Left lung (tissue), 10 donors: ENCODE data around the gene APLNR. TPM values are rescaled to one million over a fixed set of nuclear protein-coding genes. Genes with fewer than 3 reads are reported as not detected.
A peak's percentile ranks its signal among the peaks of the same experiment; 100 is the strongest.

Source experiments
- ATAC-seq: fragments of 200-7000 bp; cut with Tn5 transposase; one replicate; pipeline ENCODE4 v1.9.1; 2020; ENCODE audit warnings: moderate library complexity
- DNase-seq, 4 donors: peaks; one replicate each; pipeline ENCODE4 v3.0.0-alpha.2; 2013 to 2020
- H3K27ac ChIP-seq, 2 donors: fragments of 200-600 bp; sonication (generic) in 1 of 2; one replicate each; pipeline versions ENCODE4 v1.5.0 to v1.8.0; 2020 to 2021
- H3K27me3 ChIP-seq, 2 donors: fragments of 200-600 bp; sonication (generic) in 1 of 2; one replicate each; pipeline versions ENCODE4 v1.5.0 to v1.8.0; 2020 to 2021
- H3K36me3 ChIP-seq, 2 donors: fragments of 200-600 bp; sonication (generic) in 1 of 2; one replicate each; pipeline versions ENCODE4 v1.5.0 to v1.8.0; 2020 to 2021
- H3K4me1 ChIP-seq, 2 donors: fragments of 200-600 bp; one replicate each; pipeline ENCODE4 v1.8.0; 2021
- H3K4me3 ChIP-seq, 2 donors: fragments of 200-600 bp; sonication (generic) in 1 of 2; one replicate each; pipeline versions ENCODE4 v1.5.0 to v1.8.0; 2020 to 2021; ENCODE audit warnings: mild to moderate bottlenecking in 1 of 2
- H3K9me3 ChIP-seq, 2 donors: fragments of 200-600 bp; sonication (generic) in 1 of 2; one replicate each; pipeline versions ENCODE4 v1.5.0 to v1.8.0; 2020 to 2021
- CTCF ChIP-seq, 2 donors: fragments of 200-600 bp; sonication (generic) in 1 of 2; IDR thresholded peaks; one replicate each; pipeline versions ENCODE4 v1.5.0 to v1.8.0; 2021; ENCODE audit warnings: antibody characterized with exemption in 2 of 2
- intact Hi-C, 2 donors: fragments of 100-400 bp; cut with DNase I; formaldehyde crosslinking; loops; one replicate each; pipeline versions ENCODE4 v1.11.2 to v1.14.2; 2022
- polyA plus RNA-seq, 6 donors: library from polyadenylated mRNA; unstranded; fragments of 120-200 nt; gene quantifications; one replicate each; pipeline ENCODE4 v1.2.1, GENCODE V29; 2013; ENCODE audit not compliant: insufficient read length in 6 of 6
- total RNA-seq, 2 donors: library from RNA; stranded (reverse); fragmentation: NEBNext Ultra II Directional; extraction: Animal tissue kit (Norgen Biotek cat#: 25700); gene quantifications; one replicate each; pipeline ENCODE4 v1.2.1, GENCODE V29; 2021
- donor health status: DM: no; HTN: yes; CAD: no.
- donor health status: DM: no; HTN: no; CAD: no.

Gene APLNR
- total and polyA plus RNA-seq, 8 donors: 11.2 to 189 (median 144) TPM

DNA sequence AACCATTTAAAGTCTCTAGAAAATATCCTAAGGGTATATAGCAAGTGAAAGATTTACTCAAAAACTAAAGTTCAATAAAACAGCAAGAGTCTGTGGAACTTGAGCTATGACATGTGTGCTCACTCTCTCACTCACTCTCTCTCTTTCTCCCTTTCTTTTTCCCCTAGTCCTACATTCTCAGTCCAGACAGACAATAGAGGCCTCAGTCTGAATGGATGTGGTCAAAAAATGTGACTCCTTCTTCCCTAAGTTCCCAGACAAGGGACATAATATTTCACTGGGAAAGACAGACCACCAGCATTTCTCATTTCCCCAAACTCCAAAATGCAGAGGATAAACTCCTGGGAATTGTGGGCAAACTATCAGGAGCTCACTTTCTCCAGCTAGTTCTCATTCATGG is 17.6 kb upstream of the APLNR start:
- intact Hi-C loops: loop anchor here in 1 of 2 donors (5.0 kb wide), 1 partner anchor 412 kb away; no protein-coding TSS in a partner anchor
- H3K4me3 ChIP-seq: no peak overlapping the region
- ATAC-seq (no peak), DNase-seq (no peak)
- peaks cover 0 to 8% of the 10 kb centered on the region in 2 donors for H3K9me3 ChIP-seq
- no peaks in the 10 kb centered on the region for H3K36me3 ChIP-seq
- no peak for TF ChIP-seq CTCF (IDR thresholded peaks at IDR 0.05)
- no peak overlapping the region for H3K27ac ChIP-seq
- H3K27me3 ChIP-seq: no peaks in the 10 kb centered on the region
- no peaks in the 10 kb centered on the region for H3K4me1 ChIP-seq

DNA sequence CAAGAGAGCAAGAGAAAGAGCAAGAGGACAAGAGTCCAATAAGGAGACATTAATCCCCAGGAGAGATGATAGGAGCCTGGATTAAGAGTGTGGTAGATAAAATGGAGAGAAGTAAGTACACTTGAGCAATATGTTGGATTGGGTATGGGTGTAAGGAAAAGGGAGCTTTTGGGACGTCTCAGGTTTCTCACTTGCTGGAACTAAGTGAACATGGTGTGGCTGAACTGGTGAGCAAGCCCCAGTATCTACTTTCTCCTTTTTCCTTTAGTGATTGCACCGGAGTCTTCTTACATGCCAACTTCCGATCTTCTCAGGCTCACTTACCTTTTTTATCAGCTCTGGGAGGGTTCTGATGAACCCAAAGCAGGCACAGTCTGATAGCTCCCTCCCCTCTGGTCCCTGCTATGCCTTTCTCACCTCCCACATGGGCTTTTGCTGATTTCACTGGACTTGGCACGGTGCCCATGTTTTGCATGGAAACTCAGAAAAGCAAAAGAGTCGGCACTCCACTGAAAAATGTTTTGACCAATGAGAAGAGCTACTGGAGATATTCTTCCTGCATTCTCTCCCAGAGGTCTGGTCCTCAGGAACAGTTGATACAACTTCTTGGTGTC is 14.5 kb upstream of the APLNR start:
- ATAC-seq (no peak), DNase-seq (peak in 1 of 4 donors; percentile 47)
- Histone ChIP-seq H3K9me3 (peaks cover 0 to 2% of the 10 kb centered on the region in 2 donors), H3K4me3 (no peak overlapping the region), H3K4me1 (peaks cover 0 to 6% of the 10 kb centered on the region in 2 donors), H3K36me3 (no peaks in the 10 kb centered on the region), H3K27ac (no peak overlapping the region), H3K27me3 (no peaks in the 10 kb centered on the region)
- no peak for TF ChIP-seq CTCF (IDR thresholded peaks at IDR 0.05)
- intact Hi-C loops: loop anchor here in 1 of 2 donors (5.0 kb wide), 1 partner anchor 409 kb away; no protein-coding TSS in a partner anchor

- intact Hi-C loops: loop anchor here in 1 of 2 donors (5.0 kb wide), 1 partner anchor 409 kb away; no protein-coding TSS in a partner anchor
- no peaks in the 10 kb centered on the region for H3K9me3 ChIP-seq
- no peak for DNase-seq
- no peak for TF ChIP-seq CTCF (IDR thresholded peaks at IDR 0.05)
- no peak overlapping the region for H3K27ac ChIP-seq
- no peak for ATAC-seq
- peaks cover 0 to 6% of the 10 kb centered on the region in 2 donors for H3K4me1 ChIP-seq
- no peak overlapping the region for H3K4me3 ChIP-seq
- no peaks in the 10 kb centered on the region for H3K27me3 ChIP-seq
- H3K36me3 ChIP-seq: no peaks in the 10 kb centered on the region
These were observed 14.0 kb upstream of the APLNR start for GRCh38 chr11:57251037-57251436.

GRCh38 chr11:57249384-57250319 is 12.6 kb upstream of the APLNR start:
- H3K27ac ChIP-seq: no peak overlapping the region
- H3K4me1 ChIP-seq: peaks cover 0 to 6% of the 10 kb centered on the region in 2 donors
- DNase-seq (peak; percentile 39 to 81 (median 73)), ATAC-seq (peak; percentile 92)
- no peak overlapping the region for H3K4me3 ChIP-seq
- intact Hi-C loops: loop anchor here in 1 of 2 donors (5.0 kb wide), 2 partner anchors 132 to 407 kb away; no protein-coding TSS in a partner anchor
- no peaks in the 10 kb centered on the region for H3K36me3 ChIP-seq
- H3K9me3 ChIP-seq: no peaks in the 10 kb centered on the region
- no peaks in the 10 kb centered on the region for H3K27me3 ChIP-seq
- TF ChIP-seq CTCF (IDR thresholded peaks at IDR 0.05): peak; percentile 77 to 79
